ENCODE data around the gene GNA15.
"Not testable (repeated sequence)": the region's sequence is repeated elsewhere in the genome, so short reads cannot be mapped to it uniquely, and the experiment has no call there.

GNA15 gene

DNA sequence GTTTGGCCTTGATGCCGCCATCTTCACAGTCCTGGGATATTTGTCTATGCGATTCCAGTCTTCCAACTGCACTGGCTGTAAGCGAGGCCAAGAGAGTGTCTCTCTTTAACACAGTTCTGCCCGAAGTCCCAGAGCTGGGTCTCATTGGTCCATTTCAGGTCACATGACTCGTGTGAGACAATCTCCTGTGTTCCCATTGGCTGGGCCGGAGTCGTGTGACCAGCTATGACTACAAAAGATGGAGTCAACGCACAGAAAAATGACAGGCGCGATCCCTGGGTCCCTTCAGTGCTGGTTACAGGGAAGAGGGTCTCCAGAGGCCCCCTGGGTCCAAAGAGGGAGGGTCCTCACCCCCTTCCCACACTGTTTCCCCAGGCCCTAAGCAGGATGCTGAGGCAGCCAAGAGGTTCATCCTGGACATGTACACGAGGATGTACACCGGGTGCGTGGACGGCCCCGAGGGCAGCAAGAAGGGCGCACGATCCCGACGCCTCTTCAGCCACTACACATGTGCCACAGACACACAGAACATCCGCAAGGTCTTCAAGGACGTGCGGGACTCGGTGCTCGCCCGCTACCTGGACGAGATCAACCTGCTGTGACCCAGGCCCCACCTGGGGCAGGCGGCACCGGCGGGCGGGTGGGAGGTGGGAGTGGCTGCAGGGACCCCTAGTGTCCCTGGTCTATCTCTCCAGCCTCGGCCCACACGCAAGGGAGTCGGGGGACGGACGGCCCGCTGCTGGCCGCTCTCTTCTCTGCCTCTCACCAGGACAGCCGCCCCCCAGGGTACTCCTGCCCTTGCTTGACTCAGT, 26.8 kb downstream of the GNA15 start:
- H3K27me3 ChIP-seq (ENCODE audit: control insufficient read depth in 1 of 2, insufficient read depth in 2 of 2, low read length in 2 of 2), result no peaks in the 10 kb centered on the region
- no peaks in the 10 kb centered on the region for H3K4me1 ChIP-seq (ENCODE audit: control insufficient read depth, insufficient read depth, low read length)
- no peak overlapping the region for H3K27ac ChIP-seq (ENCODE audit: low read length)
- no peaks in the 10 kb centered on the region for H3K36me3 ChIP-seq (ENCODE audit: control insufficient read depth in 2 of 2, insufficient read depth in 2 of 2, low read length in 2 of 2)
- H3K9ac ChIP-seq (ENCODE audit: low read length in 2 of 2), result no peak overlapping the region
- no peak overlapping the region for H3K4me3 ChIP-seq (ENCODE audit: low read length in 2 of 2)
- no peaks in the 10 kb centered on the region for H3K9me3 ChIP-seq (ENCODE audit: control insufficient read depth in 2 of 2, low read length in 2 of 2)

DNA sequence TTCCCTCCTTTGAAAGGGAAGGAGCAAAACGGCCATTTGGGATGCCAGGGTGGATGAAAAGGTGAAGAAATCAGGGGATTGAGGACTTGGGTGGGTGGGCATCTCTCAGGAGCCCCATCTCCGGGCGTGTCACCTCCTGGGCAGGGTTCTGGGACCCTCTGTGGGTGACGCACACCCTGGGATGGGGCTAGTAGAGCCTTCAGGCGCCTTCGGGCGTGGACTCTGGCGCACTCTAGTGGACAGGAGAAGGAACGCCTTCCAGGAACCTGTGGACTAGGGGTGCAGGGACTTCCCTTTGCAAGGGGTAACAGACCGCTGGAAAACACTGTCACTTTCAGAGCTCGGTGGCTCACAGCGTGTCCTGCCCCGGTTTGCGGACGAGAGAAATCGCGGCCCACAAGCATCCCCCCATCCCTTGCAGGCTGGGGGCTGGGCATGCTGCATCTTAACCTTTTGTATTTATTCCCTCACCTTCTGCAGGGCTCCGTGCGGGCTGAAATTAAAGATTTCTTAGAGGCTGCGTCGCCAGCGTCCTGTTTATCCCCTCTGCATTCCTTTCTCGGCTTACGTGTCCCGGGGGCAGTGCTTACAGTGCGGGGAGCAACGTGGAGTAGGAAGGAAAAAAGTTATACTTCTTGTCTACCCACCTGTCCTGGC, 27.5 kb downstream of the GNA15 start:
- no peaks in the 10 kb centered on the region for H3K9me3 ChIP-seq (ENCODE audit: control insufficient read depth in 2 of 2, low read length in 2 of 2)
- no peaks in the 10 kb centered on the region for H3K36me3 ChIP-seq (ENCODE audit: control insufficient read depth in 2 of 2, insufficient read depth in 2 of 2, low read length in 2 of 2)
- H3K27me3 ChIP-seq (ENCODE audit: control insufficient read depth in 1 of 2, insufficient read depth in 2 of 2, low read length in 2 of 2), result no peaks in the 10 kb centered on the region
- no peak overlapping the region for H3K9ac ChIP-seq (ENCODE audit: low read length in 2 of 2)
- no peak overlapping the region for H3K4me3 ChIP-seq (ENCODE audit: low read length in 2 of 2)
- H3K4me1 ChIP-seq (ENCODE audit: control insufficient read depth, insufficient read depth, low read length), result no peaks in the 10 kb centered on the region
- H3K27ac ChIP-seq (ENCODE audit: low read length), result no peak overlapping the region

DNA sequence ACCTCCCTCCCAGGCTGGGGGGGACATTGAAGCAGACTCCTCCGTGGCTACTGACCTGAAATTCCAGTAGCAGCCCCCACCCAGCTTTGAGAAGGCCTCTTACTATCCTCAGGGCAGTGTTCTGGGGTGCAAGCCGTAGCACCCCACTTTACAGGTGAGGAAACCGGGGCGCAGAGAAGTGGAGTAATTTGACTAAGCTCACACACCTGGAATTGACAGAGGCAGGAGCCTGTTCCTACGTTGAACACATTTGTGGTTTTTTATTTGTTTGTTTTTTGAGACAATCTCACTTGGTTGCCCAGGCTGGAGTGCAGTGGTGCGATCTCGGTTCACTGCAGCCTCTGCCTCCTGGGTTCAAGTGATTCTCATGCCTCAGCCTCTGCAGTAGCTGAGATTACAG, 28.1 kb downstream of the GNA15 start:
- Histone ChIP-seq H3K4me3 (ENCODE audit: low read length in 2 of 2) (no peak overlapping the region), H3K36me3 (ENCODE audit: control insufficient read depth in 2 of 2, insufficient read depth in 2 of 2, low read length in 2 of 2) (no peaks in the 10 kb centered on the region), H3K27ac (ENCODE audit: low read length) (no peak overlapping the region), H3K9me3 (ENCODE audit: control insufficient read depth in 2 of 2, low read length in 2 of 2) (no peaks in the 10 kb centered on the region), H3K4me1 (ENCODE audit: control insufficient read depth, insufficient read depth, low read length) (no peaks in the 10 kb centered on the region), H3K27me3 (ENCODE audit: control insufficient read depth in 1 of 2, insufficient read depth in 2 of 2, low read length in 2 of 2) (no peaks in the 10 kb centered on the region), H3K9ac (ENCODE audit: low read length in 2 of 2) (no peak overlapping the region)

DNA sequence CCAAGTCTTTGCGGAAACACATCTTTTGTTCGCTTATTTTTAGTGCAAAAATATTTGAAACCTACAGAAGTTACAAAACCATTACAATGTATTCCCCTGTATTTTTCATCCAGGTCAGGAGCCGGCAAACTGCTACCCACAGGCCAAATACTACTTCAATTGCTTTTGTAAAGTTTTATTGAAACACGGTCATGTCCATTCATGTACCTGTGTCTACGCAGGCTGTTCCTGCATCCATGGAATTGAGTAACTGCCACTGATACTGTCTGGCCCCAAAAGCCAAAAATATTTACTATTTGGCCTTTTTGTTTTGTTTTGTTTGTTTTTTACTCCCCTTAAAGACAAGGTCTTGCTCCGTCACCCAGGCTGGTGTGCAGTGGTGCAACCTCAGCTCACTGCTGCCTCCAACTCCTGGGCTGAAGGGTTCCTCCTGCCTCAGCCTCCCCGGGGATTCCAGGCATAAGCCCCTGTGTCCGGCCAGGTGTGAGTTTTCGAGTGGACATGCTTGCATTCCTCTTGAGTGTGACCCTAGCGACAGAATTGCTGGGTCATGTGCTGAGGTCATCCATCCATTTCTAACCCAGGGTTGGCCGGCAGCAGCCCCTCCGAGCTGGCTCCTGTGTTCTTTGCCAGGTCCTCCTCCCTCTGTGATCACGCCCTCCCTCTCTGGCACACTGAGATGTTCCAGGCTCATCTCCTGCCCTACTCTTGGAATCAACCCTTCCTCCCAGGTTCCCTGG, 31.9 kb downstream of the GNA15 start:
- Histone ChIP-seq H3K9ac (ENCODE audit: low read length in 2 of 2) (no peak overlapping the region), H3K27me3 (ENCODE audit: control insufficient read depth in 1 of 2, insufficient read depth in 2 of 2, low read length in 2 of 2) (peaks cover 0 to 4% of the 10 kb centered on the region in 2 donors), H3K36me3 (ENCODE audit: control insufficient read depth in 2 of 2, insufficient read depth in 2 of 2, low read length in 2 of 2) (no peaks in the 10 kb centered on the region), H3K4me3 (ENCODE audit: low read length in 2 of 2) (no peak overlapping the region), H3K4me1 (ENCODE audit: control insufficient read depth, insufficient read depth, low read length) (no peaks in the 10 kb centered on the region), H3K27ac (ENCODE audit: low read length) (no peak overlapping the region), H3K9me3 (ENCODE audit: control insufficient read depth in 2 of 2, low read length in 2 of 2) (no peaks in the 10 kb centered on the region)

DNA sequence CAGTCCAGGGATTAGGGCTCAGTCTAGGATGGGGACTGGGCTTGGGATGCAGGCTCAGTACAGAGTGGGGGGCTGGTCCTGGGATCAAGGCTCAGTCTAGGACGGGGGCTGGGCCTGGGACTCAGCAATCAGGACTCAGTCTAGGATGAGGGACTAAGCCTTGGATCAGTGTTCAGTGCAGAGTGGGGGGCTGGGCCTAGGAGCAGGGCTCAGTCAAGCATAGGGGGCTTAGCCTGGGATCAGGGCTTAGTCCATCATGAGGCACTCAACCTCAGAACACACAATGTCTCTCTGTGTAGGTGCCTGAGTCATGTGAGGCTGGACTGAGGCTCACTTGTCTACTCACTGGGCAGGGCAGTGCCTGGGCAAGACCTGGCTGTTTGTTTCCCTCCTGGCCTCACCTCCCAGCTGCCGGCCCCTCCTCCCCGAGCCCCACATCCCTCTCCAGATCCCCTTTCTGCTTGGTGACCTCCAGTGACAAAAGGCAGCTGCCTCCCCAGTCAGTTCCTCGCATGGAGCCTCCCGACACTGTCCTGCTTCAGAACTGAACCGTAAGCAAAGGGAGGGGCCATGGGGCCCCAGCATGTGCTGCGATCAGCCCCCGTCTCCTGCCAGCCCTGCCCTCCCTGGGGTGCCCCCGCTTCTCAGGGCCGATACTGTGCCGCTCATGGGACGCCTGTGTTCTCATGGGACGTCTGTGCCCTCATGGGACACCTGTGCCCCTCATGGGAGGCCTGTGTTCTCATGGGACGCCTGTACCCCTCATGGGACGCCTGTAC, 36.2 kb downstream of the GNA15 start:
- no peak overlapping the region for H3K9ac ChIP-seq (ENCODE audit: low read length in 2 of 2)
- no peak overlapping the region for H3K27ac ChIP-seq (ENCODE audit: low read length)
- H3K4me1 ChIP-seq (ENCODE audit: control insufficient read depth, insufficient read depth, low read length), result no peaks in the 10 kb centered on the region
- H3K9me3 ChIP-seq (ENCODE audit: control insufficient read depth in 2 of 2, low read length in 2 of 2), result no peaks in the 10 kb centered on the region
- H3K4me3 ChIP-seq (ENCODE audit: low read length in 2 of 2), result no peak overlapping the region
- peaks cover 0 to 4% of the 10 kb centered on the region in 2 donors for H3K27me3 ChIP-seq (ENCODE audit: control insufficient read depth in 1 of 2, insufficient read depth in 2 of 2, low read length in 2 of 2)
- no peaks in the 10 kb centered on the region for H3K36me3 ChIP-seq (ENCODE audit: control insufficient read depth in 2 of 2, insufficient read depth in 2 of 2, low read length in 2 of 2)

DNA sequence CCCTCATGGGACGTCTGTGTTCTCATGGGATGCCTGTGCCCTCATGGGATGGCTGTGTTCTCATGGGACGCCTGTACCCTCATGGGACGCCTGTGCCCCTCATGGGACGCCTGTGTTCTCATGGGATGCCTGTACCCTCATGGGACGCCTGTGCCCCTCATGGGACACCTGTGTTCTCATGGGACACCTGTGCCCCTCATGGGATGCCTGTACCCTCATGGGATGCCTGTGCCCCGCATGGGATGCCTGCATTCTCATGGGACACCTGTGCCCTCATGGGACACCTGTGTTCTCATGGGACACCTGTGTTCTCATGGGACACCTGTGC, 36.8 kb downstream of the GNA15 start:
- not testable (repeated sequence) for H3K36me3 ChIP-seq (ENCODE audit: control insufficient read depth in 2 of 2, insufficient read depth in 2 of 2, low read length in 2 of 2); H3K27me3 ChIP-seq (ENCODE audit: control insufficient read depth in 1 of 2, insufficient read depth in 2 of 2, low read length in 2 of 2); H3K4me1 ChIP-seq (ENCODE audit: control insufficient read depth, insufficient read depth, low read length); H3K27ac ChIP-seq (ENCODE audit: low read length); H3K4me3 ChIP-seq (ENCODE audit: low read length in 2 of 2); H3K9ac ChIP-seq (ENCODE audit: low read length in 2 of 2); H3K9me3 ChIP-seq (ENCODE audit: control insufficient read depth in 2 of 2, low read length in 2 of 2)

DNA sequence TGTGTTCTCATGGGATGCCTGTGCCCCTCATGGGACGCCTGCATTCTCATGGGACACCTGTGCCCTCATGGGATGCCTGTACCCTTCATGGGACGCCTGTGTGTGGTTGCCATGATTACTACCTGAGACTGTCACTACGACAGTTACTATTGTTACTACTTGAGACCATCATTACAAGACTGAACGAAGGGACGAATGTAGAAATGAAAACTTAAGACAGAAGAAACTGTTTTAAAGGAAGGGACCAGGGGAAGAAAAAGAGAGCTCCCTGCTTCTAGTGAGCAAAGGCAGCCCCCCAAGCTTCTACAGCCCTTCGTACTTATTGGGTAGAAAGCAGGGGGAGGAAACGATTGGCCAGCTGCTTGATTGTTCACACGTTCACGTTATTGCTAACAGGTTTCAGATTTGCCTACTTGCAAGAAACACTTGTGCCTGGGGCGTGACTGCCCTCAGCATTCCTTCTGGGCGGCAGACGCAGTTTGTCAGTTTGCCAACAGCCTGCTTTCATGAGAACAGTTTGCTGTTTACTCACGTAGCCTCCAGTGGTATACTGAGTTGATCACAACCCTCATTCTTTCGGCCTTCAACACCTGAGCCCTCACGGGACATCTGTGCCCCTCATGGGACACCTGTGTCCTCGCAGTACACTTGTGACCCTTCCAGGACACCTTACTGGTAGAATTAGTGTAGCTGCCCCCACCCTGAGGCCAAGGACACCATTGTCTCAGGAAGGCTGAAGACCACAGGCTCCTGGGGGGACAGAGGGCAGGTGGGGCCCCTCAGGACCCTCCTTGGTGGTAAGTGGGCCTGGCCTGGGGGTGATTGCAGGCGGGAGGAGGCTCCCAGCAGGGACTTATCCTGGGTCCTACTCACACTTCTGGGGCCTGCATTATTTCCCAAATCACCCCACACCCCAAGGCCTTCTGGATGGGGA, 40.2 kb downstream of the GNA15 start:
- H3K9ac ChIP-seq (ENCODE audit: low read length in 2 of 2), result no peak overlapping the region
- H3K27me3 ChIP-seq (ENCODE audit: control insufficient read depth in 1 of 2, insufficient read depth in 2 of 2, low read length in 2 of 2), result peaks cover 0 to 6% of the 10 kb centered on the region in 2 donors
- H3K4me3 ChIP-seq (ENCODE audit: low read length in 2 of 2), result no peak overlapping the region
- H3K27ac ChIP-seq (ENCODE audit: low read length), result no peak overlapping the region
- H3K4me1 ChIP-seq (ENCODE audit: control insufficient read depth, insufficient read depth, low read length), result no peaks in the 10 kb centered on the region
- H3K9me3 ChIP-seq (ENCODE audit: control insufficient read depth in 2 of 2, low read length in 2 of 2), result no peaks in the 10 kb centered on the region
- H3K36me3 ChIP-seq (ENCODE audit: control insufficient read depth in 2 of 2, insufficient read depth in 2 of 2, low read length in 2 of 2), result no peaks in the 10 kb centered on the region

DNA sequence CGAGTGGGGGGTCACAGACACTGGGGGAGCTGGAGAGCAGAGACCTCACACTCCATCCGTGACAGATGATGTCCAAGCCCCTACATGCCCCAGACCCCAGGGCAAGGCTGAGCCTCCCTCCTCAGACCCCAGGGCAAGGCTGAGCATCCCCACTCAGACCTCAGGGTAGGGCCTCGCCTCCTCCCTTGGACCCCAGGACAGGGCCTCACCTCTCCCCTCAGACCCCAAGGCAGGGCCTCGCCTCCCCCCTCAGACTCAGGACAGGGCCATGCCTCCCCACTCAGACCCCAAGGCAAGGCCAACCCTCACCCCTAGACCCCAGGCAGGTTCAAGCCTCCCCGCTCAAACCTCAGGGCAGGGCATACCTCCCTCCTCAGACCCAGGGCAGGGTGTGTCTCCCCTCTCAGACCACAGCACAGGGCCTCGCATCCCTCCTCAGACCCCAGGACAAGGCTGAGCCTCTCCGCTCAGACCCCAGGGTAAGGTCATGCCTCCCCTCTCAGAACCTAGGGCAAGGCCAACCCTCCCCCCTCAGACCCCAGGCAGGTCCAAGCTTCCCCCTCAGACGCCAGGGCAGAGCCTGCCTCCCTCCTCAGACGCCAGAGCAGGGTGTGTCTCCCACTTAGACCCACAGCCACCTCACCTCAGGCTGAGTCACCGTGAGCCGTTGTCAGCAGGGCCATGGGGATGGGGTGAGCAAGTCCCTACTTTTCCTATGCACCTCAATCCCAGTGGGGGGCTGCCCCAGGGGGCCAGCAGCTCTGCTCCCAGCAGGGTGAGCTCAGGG, 41.1 kb downstream of the GNA15 start:
- Histone ChIP-seq H3K9me3 (ENCODE audit: control insufficient read depth in 2 of 2, low read length in 2 of 2) (no peaks in the 10 kb centered on the region), H3K27me3 (ENCODE audit: control insufficient read depth in 1 of 2, insufficient read depth in 2 of 2, low read length in 2 of 2) (peaks cover 0 to 3% of the 10 kb centered on the region in 2 donors), H3K9ac (ENCODE audit: low read length in 2 of 2) (no peak overlapping the region), H3K27ac (ENCODE audit: low read length) (no peak overlapping the region), H3K36me3 (ENCODE audit: control insufficient read depth in 2 of 2, insufficient read depth in 2 of 2, low read length in 2 of 2) (no peaks in the 10 kb centered on the region), H3K4me3 (ENCODE audit: low read length in 2 of 2) (no peak overlapping the region), H3K4me1 (ENCODE audit: control insufficient read depth, insufficient read depth, low read length) (no peaks in the 10 kb centered on the region)

DNA sequence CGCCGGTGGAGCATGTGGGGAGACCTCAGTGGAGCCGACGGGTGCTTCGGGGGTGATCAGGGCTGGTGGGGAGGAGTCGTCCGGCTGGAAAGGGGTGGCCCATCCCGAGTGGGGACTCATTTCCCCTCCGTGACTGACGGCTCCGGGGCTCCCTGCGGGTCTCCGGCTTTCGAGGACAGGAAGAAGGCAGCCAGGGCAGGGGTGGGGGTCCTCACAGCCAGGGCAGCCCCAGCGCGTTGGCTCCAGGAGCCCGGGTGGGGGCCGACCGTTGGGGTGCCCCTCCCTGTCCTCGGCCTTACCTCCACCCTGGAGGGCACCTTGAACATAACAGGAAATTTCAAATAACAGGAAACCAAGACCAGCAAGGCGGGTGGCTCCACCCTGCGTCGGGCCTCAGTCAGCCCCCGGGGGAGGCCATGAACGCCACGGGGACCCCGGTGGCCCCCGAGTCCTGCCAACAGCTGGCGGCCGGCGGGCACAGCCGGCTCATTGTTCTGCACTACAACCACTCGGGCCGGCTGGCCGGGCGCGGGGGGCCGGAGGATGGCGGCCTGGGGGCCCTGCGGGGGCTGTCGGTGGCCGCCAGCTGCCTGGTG, 42.6 kb downstream of the GNA15 start, which contains the start of gene S1PR4:
S1PR4 (plus strand) TSS at position 393 of the 596 bp plus-strand sequence; CDS start at position 417, 24 bp downstream.
- peaks cover 0 to 2% of the 10 kb centered on the region in 2 donors for H3K27me3 ChIP-seq (ENCODE audit: control insufficient read depth in 1 of 2, insufficient read depth in 2 of 2, low read length in 2 of 2)
- H3K9me3 ChIP-seq (ENCODE audit: control insufficient read depth in 2 of 2, low read length in 2 of 2), result no peaks in the 10 kb centered on the region
- H3K36me3 ChIP-seq (ENCODE audit: control insufficient read depth in 2 of 2, insufficient read depth in 2 of 2, low read length in 2 of 2), result no peaks in the 10 kb centered on the region
- no peaks in the 10 kb centered on the region for H3K4me1 ChIP-seq (ENCODE audit: control insufficient read depth, insufficient read depth, low read length)
- no peak within 1 kb of the TSS for H3K9ac ChIP-seq (ENCODE audit: low read length in 2 of 2)
- H3K27ac ChIP-seq (ENCODE audit: low read length), result no peak within 1 kb of the TSS
- H3K4me3 ChIP-seq (ENCODE audit: low read length in 2 of 2), result peak within 1 kb of the TSS in 1 of 2 donors; percentile 8
